Uterus (tissue), 2 donors: ENCODE measurements around the gene SBNO2.

Source experiments
- CTCF ChIP-seq, 4 experiments: fragments of 200-600 bp in 2 of 4; fragments of 450-650 bp in 2 of 4; sonication (generic) in 2 of 4; IDR thresholded peaks; one replicate each; pipeline ENCODE4 v1.5.1; 2016 to 2019; ENCODE audit warnings: antibody characterized with exemption in 4 of 4, mild to moderate bottlenecking in 2 of 4, moderate library complexity in 1 of 4
- POLR2A ChIP-seq, 2 donors: fragments of 450-650 bp; IDR thresholded peaks; one replicate each; pipeline ENCODE4 v1.6.1; 2016; ENCODE audit warnings: antibody characterized with exemption in 2 of 2, mild to moderate bottlenecking in 1 of 2, moderate library complexity in 1 of 2

GRCh38 chr19:1158885-1159448 lies 15.1 kb downstream of the SBNO2 start:
- TF ChIP-seq POLR2A (IDR thresholded peaks at IDR 0.05), result no peak
- TF ChIP-seq CTCF (IDR thresholded peaks at IDR 0.05), result no peak
